Stimulated activated CD4-positive, alpha-beta T cell treated with anti-CD3 and anti-CD28 coated beads, Interleukin-15, amount 100 ng/mL, for 48 hours (primary cell): ENCODE measurements around the gene TNFAIP8.
A peak's percentile ranks its signal among the peaks of the same experiment; 100 is the strongest.
"Not testable (repeated sequence)": the region's sequence is repeated elsewhere in the genome, so short reads cannot be mapped to it uniquely, and the experiment has no call there.

Source experiments
- DNase-seq, 2 donors: peaks; one replicate each; pipeline ENCODE4 v3.0.0-alpha.2; 2020; ENCODE audit warnings: low read depth in 2 of 2

Gene TNFAIP8

GRCh38 chr5:119393746-119394145 lies 37.9 kb downstream of the TNFAIP8 start:
- DNase-seq: no peak

GRCh38 chr5:119395080-119395836 lies 39.4 kb downstream of the TNFAIP8 start:
- no peak for DNase-seq

GRCh38 chr5:119396030-119396664 lies 40.3 kb downstream of the TNFAIP8 start:
- DNase-seq: no peak

- no peak for DNase-seq
These were observed 41.9 kb downstream of the TNFAIP8 start for GRCh38 chr5:119397518-119398380.

GRCh38 chr5:119398727-119399466 lies 43.1 kb downstream of the TNFAIP8 start:
- no peak for DNase-seq

- peak; percentile 17 to 30 for DNase-seq
These were observed 44.4 kb downstream of the TNFAIP8 start for GRCh38 chr5:119400245-119400644.

GRCh38 chr5:119402081-119402480 lies 46.3 kb downstream of the TNFAIP8 start:
- no peak for DNase-seq

- DNase-seq: no peak
These were observed 46.7 kb downstream of the TNFAIP8 start for GRCh38 chr5:119402555-119402954.

- DNase-seq: no peak
These were observed 48.2 kb downstream of the TNFAIP8 start for GRCh38 chr5:119404033-119404432.

- DNase-seq: no peak
These were observed 49.6 kb downstream of the TNFAIP8 start for GRCh38 chr5:119405419-119405818.

GRCh38 chr5:119406551-119407110 lies 50.8 kb downstream of the TNFAIP8 start:
- DNase-seq: no peak

GRCh38 chr5:119409235-119409815 lies 53.5 kb downstream of the TNFAIP8 start:
- DNase-seq: no peak

- DNase-seq: no peak
These were observed 54.8 kb downstream of the TNFAIP8 start for GRCh38 chr5:119410448-119411159.

- DNase-seq: peak in 1 of 2 donors; percentile 44
These were observed 55.8 kb downstream of the TNFAIP8 start for GRCh38 chr5:119411361-119412278.

- no peak for DNase-seq
These were observed 56.7 kb downstream of the TNFAIP8 start for GRCh38 chr5:119412279-119413227.

GRCh38 chr5:119414124-119414734 lies 58.4 kb downstream of the TNFAIP8 start:
- not testable (repeated sequence) for DNase-seq

- no peak for DNase-seq
These were observed 62.2 kb downstream of the TNFAIP8 start for GRCh38 chr5:119417891-119418605.
